ENCODE data around the gene RSPH9.

DNA sequence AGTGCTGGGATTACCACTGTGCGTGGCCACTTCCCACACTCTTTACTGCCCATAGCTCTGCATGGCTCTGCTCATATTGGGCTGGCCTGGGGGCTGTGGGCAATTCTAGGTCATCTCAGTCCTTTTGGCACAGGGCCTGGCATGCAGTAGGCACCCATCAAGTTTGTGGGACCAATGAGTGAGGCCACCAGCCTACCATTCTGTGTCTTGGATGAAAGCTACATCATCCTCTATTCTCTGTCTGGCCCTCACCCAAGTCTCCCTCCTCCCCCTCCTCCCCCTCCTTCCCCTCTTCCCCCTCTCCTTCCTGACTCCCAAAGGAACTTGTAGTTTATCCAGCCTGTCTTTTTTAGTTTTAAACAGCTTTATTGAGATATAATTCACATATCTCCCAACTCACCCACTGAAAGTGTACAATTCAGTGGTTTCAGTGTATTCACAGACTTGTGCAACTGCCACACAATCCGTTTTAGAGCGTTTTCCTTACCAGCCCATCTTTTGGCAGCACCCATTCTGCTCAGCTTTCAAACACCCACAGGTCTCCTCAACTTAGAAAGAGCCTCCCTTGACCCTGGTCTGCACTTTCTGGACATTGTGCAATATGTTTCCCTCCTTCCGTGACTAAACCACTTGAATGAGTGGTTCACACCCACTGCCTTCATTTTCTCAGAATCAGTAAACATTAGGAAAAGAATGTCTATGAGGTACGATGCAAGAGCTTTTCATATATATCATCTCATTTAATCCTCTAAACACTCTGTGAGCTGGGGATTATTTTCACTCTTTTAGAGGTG, 64.2 kb downstream of the RSPH9 start:
- TF ChIP-seq, protein P1, sequence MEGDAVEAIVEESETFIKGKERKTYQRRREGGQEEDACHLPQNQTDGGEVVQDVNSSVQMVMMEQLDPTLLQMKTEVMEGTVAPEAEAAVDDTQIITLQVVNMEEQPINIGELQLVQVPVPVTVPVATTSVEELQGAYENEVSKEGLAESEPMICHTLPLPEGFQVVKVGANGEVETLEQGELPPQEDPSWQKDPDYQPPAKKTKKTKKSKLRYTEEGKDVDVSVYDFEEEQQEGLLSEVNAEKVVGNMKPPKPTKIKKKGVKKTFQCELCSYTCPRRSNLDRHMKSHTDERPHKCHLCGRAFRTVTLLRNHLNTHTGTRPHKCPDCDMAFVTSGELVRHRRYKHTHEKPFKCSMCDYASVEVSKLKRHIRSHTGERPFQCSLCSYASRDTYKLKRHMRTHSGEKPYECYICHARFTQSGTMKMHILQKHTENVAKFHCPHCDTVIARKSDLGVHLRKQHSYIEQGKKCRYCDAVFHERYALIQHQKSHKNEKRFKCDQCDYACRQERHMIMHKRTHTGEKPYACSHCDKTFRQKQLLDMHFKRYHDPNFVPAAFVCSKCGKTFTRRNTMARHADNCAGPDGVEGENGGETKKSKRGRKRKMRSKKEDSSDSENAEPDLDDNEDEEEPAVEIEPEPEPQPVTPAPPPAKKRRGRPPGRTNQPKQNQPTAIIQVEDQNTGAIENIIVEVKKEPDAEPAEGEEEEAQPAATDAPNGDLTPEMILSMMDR (IDR thresholded peaks at IDR 0.05): no peak
- TF ChIP-seq POLR2A (IDR thresholded peaks at IDR 0.05): no peak
